Activated CD4-positive, alpha-beta T cell treated with anti-CD3 and anti-CD28 coated beads for 1 hour (primary cell): ENCODE data around the gene ACOT7.
A peak's percentile ranks its signal among the peaks of the same experiment; 100 is the strongest.

Source experiments
- DNase-seq: peaks from one replicate; pipeline ENCODE4 v3.0.0-alpha.2; 2020

The ACOT7 gene

GRCh38 chr1:6245869-6246496 lies 147.6 kb downstream of the ACOT7 start:
- no peak for DNase-seq

- peak; percentile 64 for DNase-seq
Observed at GRCh38 chr1:6245086-6245868, 148.3 kb downstream of the ACOT7 start.

GRCh38 chr1:6244401-6245049 lies 149.0 kb downstream of the ACOT7 start:
- no peak for DNase-seq

GRCh38 chr1:6243993-6244392 lies 149.6 kb downstream of the ACOT7 start, which contains the start of gene HES3:
Gene HES3, plus strand, starts transcription at chr1:6244179. Its CDS starts 187 bp downstream, at chr1:6244366.
- no peak for DNase-seq

- no peak for DNase-seq
Observed at GRCh38 chr1:6243053-6243834, 150.3 kb downstream of the ACOT7 start.

- DNase-seq: no peak
Observed at GRCh38 chr1:6241887-6242740, 151.5 kb downstream of the ACOT7 start.

- DNase-seq: no peak
Observed at GRCh38 chr1:6241107-6241886, 152.3 kb downstream of the ACOT7 start.

GRCh38 chr1:6239950-6240768 lies 153.4 kb downstream of the ACOT7 start:
- no peak for DNase-seq

GRCh38 chr1:6239213-6239752 lies 154.3 kb downstream of the ACOT7 start:
- DNase-seq: no peak

GRCh38 chr1:6237093-6237492 lies 156.5 kb downstream of the ACOT7 start:
- DNase-seq: no peak

- no peak for DNase-seq
Observed at GRCh38 chr1:6235296-6235677, 158.3 kb downstream of the ACOT7 start.

- DNase-seq: no peak
Observed at GRCh38 chr1:6234502-6235295, 158.9 kb downstream of the ACOT7 start.

- no peak for DNase-seq
Observed at GRCh38 chr1:6233376-6233775, 160.2 kb downstream of the ACOT7 start.

- DNase-seq: no peak
Observed at GRCh38 chr1:6225651-6226050, 167.9 kb downstream of the ACOT7 start.

- no peak for DNase-seq
Observed at GRCh38 chr1:6224718-6225117, 168.8 kb downstream of the ACOT7 start.

- DNase-seq: no peak
Observed at GRCh38 chr1:6223617-6224016, 169.9 kb downstream of the ACOT7 start.

GRCh38 chr1:6222636-6223035 lies 170.9 kb downstream of the ACOT7 start:
- DNase-seq: no peak

- DNase-seq: no peak
Observed at GRCh38 chr1:6221210-6221784, 172.3 kb downstream of the ACOT7 start.

GRCh38 chr1:6220236-6220635 lies 173.3 kb downstream of the ACOT7 start:
- DNase-seq: no peak
